Retinal pigment epithelial cell (primary cell): ENCODE data around the gene GSG1L2.

Experiments used
- DNase-seq: peaks from one replicate; pipeline ENCODE4 v3.0.0-alpha.2; 2010; ENCODE audit warnings: low read depth
- H3K4me3 ChIP-seq: 2 replicates; pipeline ENCODE4 v1.5.1; 2011; ENCODE audit warnings: mild to moderate bottlenecking, low read length, control low read depth, moderate library complexity
- TF ChIP-seq, protein P1 (sequence below): conservative IDR thresholded peaks from 2 replicates; pipeline ENCODE4 v1.5.1; 2011; ENCODE audit warnings: low read depth, low read length, control low read depth, inconsistent platforms

Gene GSG1L2

DNA sequence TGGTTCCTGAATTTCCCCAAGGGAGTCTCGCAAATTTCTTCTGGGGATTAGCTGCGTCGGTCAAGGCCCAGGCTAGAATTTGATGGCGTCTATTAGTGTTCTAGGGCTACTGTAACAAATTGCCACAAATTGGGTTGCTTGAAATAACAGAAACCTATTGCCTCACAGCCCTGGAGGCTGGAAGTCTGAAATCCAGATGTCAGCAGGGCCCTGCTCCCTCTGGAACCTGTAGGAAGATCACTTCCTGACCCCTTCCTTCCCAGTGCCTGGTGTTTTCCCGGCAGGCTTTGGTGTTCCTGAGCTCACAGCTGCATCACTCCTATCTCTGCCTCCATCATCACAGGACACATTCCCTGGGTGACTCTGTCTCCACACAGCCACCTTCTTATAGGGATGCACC is 54.9 kb downstream of the GSG1L2 start:
- TF ChIP-seq, protein P1, sequence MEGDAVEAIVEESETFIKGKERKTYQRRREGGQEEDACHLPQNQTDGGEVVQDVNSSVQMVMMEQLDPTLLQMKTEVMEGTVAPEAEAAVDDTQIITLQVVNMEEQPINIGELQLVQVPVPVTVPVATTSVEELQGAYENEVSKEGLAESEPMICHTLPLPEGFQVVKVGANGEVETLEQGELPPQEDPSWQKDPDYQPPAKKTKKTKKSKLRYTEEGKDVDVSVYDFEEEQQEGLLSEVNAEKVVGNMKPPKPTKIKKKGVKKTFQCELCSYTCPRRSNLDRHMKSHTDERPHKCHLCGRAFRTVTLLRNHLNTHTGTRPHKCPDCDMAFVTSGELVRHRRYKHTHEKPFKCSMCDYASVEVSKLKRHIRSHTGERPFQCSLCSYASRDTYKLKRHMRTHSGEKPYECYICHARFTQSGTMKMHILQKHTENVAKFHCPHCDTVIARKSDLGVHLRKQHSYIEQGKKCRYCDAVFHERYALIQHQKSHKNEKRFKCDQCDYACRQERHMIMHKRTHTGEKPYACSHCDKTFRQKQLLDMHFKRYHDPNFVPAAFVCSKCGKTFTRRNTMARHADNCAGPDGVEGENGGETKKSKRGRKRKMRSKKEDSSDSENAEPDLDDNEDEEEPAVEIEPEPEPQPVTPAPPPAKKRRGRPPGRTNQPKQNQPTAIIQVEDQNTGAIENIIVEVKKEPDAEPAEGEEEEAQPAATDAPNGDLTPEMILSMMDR, result no peak
- DNase-seq, result no peak
- H3K4me3 ChIP-seq, result no peak overlapping the region

DNA sequence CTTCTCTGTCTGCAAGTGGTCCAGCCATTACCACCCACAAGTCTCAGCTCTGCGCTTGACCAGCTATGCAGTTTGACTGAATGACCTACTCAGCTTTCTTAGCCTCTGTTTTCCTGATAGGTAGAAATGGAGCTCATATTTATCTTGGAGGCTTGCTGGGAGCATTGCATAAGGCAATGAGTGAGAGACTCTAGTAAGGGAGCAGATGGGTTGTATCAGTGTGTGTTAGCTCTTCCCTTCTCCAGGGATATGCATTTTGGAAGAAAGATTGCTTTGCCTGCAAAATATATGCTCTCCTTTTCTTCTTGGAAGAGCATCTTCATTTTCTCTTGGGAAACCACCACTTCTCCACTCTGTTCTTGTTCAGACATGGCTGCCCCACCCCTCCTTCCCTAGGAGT is 56.6 kb downstream of the GSG1L2 start:
- TF ChIP-seq, protein P1, result no peak
- DNase-seq, result no peak
- H3K4me3 ChIP-seq, result no peak overlapping the region

DNA sequence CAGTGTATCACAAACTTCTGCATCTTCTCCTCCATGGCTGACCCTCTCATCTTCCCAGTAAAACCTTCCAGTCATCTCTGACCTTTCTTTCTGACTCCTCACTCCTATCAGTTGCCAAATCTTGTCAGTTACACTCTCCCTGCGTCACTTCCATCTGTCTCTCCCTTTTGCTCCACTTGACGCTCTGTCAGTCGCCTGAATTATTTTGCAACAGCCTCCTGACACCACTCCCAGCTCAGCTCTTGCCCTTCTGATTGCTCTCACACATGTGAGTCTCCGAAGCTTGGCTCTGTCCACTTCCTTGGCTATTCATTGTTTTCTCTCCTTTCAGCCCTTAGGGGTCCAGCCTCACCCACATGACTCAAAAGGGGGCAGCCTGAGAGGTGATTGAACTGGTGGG is 58.2 kb downstream of the GSG1L2 start:
- H3K4me3 ChIP-seq, result no peak overlapping the region
- TF ChIP-seq, protein P1, result no peak
- DNase-seq, result no peak

DNA sequence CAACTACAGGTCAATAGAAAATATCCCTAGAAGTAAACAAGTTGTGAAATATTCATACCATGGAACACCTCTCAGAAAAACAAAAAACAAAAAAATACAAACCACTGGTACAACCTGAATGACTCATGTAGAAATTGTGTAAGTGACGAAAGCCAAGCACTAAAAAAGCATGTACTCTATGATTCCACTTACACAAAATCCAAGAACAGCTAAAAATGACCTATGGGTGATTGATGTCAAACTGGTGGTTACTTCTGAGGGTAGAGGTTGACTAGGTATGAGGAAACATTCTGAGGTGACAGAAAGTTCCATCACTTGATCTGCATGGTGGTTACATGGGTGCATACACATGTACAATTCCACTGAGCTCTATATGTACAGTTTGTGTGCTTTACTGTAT is 61.6 kb downstream of the GSG1L2 start:
- TF ChIP-seq, protein P1, result no peak
- no peak for DNase-seq
- H3K4me3 ChIP-seq, result no peak overlapping the region

DNA sequence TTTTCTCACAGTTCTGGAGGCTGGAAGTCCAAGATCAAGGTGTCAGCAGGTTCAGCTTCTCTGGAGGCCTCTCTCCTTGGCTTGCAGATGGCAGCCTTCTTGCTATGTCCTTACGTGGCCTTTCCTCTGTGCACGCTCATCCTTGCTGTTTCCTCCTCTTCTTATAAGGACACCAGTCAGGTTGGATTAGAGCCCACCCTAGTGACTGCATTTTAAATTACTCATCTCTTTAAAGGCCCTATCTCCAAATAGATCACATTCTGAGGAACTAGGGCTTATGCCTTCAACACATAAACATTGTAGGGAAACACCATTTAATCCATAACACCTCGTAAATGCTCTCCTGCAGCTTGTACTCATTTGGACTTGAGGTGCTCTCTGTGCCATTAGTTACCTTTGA is 66.8 kb downstream of the GSG1L2 start:
- TF ChIP-seq, protein P1, result no peak
- no peak for DNase-seq
- no peak overlapping the region for H3K4me3 ChIP-seq
